Transverse colon (tissue), 4 donors: ENCODE data around the gene TRMT1. TPM values are rescaled to one million over a fixed set of nuclear protein-coding genes. Genes with fewer than 3 reads are reported as not detected.

ENCODE experiments used
- DNase-seq: peaks from one replicate; pipeline ENCODE4 v3.0.0-alpha.2; 2019
- H3K27ac ChIP-seq, 4 donors: fragments of 200-600 bp; sonication (generic); 2 replicates each; pipeline ENCODE4 v1.5.1; 2016 to 2018; ENCODE audit warnings: inconsistent platforms in 4 of 4
- H3K27me3 ChIP-seq: fragments of 200-600 bp; sonication (generic); 2 replicates; pipeline ENCODE4 v1.5.1; 2017; ENCODE audit warnings: inconsistent platforms
- H3K36me3 ChIP-seq, 4 donors: fragments of 200-600 bp; sonication (generic); 2 replicates each; pipeline ENCODE4 v1.5.1; 2017 to 2019; ENCODE audit warnings: inconsistent platforms in 4 of 4
- H3K4me1 ChIP-seq, 4 donors: fragments of 200-600 bp; sonication (generic); 2 replicates each; pipeline ENCODE4 v1.5.1; 2017 to 2020; ENCODE audit warnings: inconsistent platforms in 4 of 4
- H3K4me3 ChIP-seq, 4 donors: fragments of 200-600 bp; sonication (generic); 1 replicate in 1 of 4; 2 replicates in 3 of 4; pipeline versions ENCODE4 v1.5.1 to v1.6.1; 2017 to 2019; ENCODE audit warnings: inconsistent platforms in 4 of 4
- H3K9me3 ChIP-seq, 2 donors: fragments of 200-600 bp; sonication (generic); 2 replicates each; pipeline ENCODE4 v1.5.1; 2017 to 2019; ENCODE audit warnings: inconsistent platforms in 2 of 2
- CTCF ChIP-seq, 5 experiments: fragments of 200-600 bp in 3 of 5; fragments of 450-650 bp in 2 of 5; sonication (generic) in 3 of 5; IDR thresholded peaks; 1 replicate in 2 of 5; 2 replicates in 3 of 5; pipeline ENCODE4 v1.5.1; 2016 to 2017; ENCODE audit warnings: antibody characterized with exemption in 5 of 5, inconsistent platforms in 3 of 5, mild to moderate bottlenecking in 2 of 5, moderate library complexity in 1 of 5
- EP300 ChIP-seq: sonication (generic); formaldehyde crosslinking; IDR thresholded peaks from one replicate; pipeline ENCODE4 v1.6.1; 2017; ENCODE audit warnings: antibody characterized with exemption, low read depth
- POLR2A ChIP-seq: fragments of 450-650 bp; IDR thresholded peaks from one replicate; pipeline ENCODE4 v1.6.1; 2016; ENCODE audit warnings: antibody characterized with exemption, mild to moderate bottlenecking, moderate library complexity
- POLR2AphosphoS5 ChIP-seq, 3 donors: sonication (generic); formaldehyde crosslinking; IDR thresholded peaks; one replicate each; pipeline ENCODE4 v1.6.1; 2016; ENCODE audit warnings: antibody characterized with exemption in 3 of 3
- whole genome bisulfite sequencing, 2 donors: methylation state at CpG; one replicate each; pipeline ENCODE4 v1.1.5; 2018; ENCODE audit warnings: low coverage in 1 of 2; 5-methylcytosine and 5-hydroxymethylcytosine counted together
- in situ Hi-C, 4 donors: fragments of 200-750 bp; cut with MboI; loops; one replicate each; pipeline versions ENCODE4 v1.15.0 to v1.15.1; 2017; ENCODE audit warnings: low sequenced_read_pairs in 3 of 4, low pct_ligation_motif_present in 1 of 4, low pct_unique_long_range_greater_than_20kb in 1 of 4
- intact Hi-C: fragments of 100-400 bp; cut with DNase I; formaldehyde crosslinking; loops from one replicate; pipeline ENCODE4 v1.15.1; 2023; ENCODE audit warnings: low total_unique reads
- total RNA-seq, 4 donors: library from RNA; depleted of rRNA; stranded (reverse); fragments of >200 nt; gene quantifications; one replicate each; pipeline ENCODE4 v1.1.0, GENCODE V29; 2016

TRMT1 gene
- total RNA-seq, 4 donors from 2014 or later, result 26.6 to 199 (median 60.7) TPM

DNA sequence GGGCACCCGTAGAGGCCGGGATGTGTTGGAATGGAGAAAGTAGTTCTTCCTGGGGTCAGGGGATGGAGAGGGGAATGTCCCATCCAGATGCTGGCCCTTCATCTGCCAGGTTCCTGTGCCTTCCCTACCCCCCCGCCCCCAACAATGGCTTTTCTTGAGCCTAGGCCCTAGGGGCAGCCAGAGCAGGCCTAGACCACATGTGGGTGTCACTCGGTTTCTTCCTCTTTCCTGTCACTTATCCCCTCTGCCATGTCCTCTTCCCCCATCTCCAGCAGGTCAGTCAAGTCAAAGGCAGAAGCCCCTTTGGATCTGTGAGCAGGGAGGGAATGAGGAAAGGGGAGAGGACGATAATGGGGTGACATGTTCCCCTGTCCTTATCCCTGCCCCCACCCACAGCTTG lies 50.3 kb downstream of the TRMT1 start:
- WGBS, 2 donors, result 74% methylated on average over 5 of the region's 5 CpGs; no CpG with 5 or more reads in 1 of the 2 donors

GRCh38 chr19:13064092-13064489 lies 52.4 kb downstream of the TRMT1 start:
- WGBS, 2 donors, result 84% methylated on average over 5 of the region's 6 CpGs; no CpG with 5 or more reads in 1 of the 2 donors

More for the DNA sequence above, 50.3 kb downstream of the TRMT1 start:
- no peaks in the 10 kb centered on the region for H3K9me3 ChIP-seq
- TF ChIP-seq CTCF (IDR thresholded peaks at IDR 0.05) (no peak), POLR2AphosphoS5 (IDR thresholded peaks at IDR 0.05) (no peak), POLR2A (no peak)
- peak overlapping the region in 3 of 4 donors; percentile 18 to 72 (median 38) for H3K27ac ChIP-seq
- intact Hi-C loops (loop anchor here (10.0 kb wide), 1 partner anchor 51 kb away; no protein-coding TSS in a partner anchor), in situ Hi-C loops (no loop called here)
- H3K27me3 ChIP-seq, result no peaks in the 10 kb centered on the region
- peaks cover 39 to 85% (median 61%) of the 10 kb centered on the region in 4 donors for H3K4me1 ChIP-seq
- no peak overlapping the region for H3K4me3 ChIP-seq
- no peaks in the 10 kb centered on the region for H3K36me3 ChIP-seq
- DNase-seq, result no peak

DNA sequence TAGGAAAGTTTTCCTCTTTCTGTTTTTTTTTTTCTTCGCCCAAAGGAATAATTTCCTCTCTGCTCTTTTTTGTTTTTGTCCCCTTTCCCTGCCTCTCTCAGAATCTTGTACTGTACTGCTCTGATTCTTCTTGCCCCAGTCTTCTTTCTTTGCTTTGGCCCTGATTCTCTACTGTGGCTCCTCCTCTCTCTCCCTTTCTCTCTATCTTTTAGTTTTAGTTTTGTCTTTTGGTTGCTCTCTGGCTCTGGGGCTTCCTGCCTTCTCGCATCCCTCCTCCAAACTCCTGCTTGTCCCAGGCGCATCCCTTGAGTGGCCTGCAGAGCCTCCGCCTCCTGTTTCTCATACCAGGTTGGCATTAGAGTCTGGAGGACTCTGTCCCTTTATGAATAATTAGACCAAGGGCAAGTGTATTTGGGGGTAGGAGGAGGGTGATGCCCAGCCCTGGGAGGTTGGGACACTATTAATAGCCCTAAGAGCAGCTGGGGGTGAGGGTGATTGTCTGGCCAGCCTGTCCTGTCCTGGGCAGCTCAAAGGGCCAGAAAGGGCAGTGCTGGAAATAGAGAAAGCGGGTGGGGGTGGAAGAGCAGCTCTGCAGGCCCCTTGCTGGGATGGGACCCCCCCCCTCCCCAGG lies 53.0 kb downstream of the TRMT1 start:
- peak overlapping the region; percentile 26 to 72 (median 63) for H3K27ac ChIP-seq
- intact Hi-C loops (loop anchor here (10.0 kb wide), 1 partner anchor 49 kb away; no protein-coding TSS in a partner anchor), in situ Hi-C loops (no loop called here)
- 50 to 73% methylated on average over 1 to 5 of the region's 5 CpGs for WGBS, 2 donors
- peaks cover 50 to 93% (median 62%) of the 10 kb centered on the region in 4 donors for H3K4me1 ChIP-seq
- no peak overlapping the region for H3K4me3 ChIP-seq
- TF ChIP-seq POLR2AphosphoS5 (IDR thresholded peaks at IDR 0.05), result no peak
- TF ChIP-seq CTCF (IDR thresholded peaks at IDR 0.05), result no peak
- no peak for TF ChIP-seq POLR2A
- no peak for TF ChIP-seq EP300
- H3K36me3 ChIP-seq, result no peaks in the 10 kb centered on the region
- no peak for DNase-seq
- H3K27me3 ChIP-seq, result no peaks in the 10 kb centered on the region
- H3K9me3 ChIP-seq, result no peaks in the 10 kb centered on the region

More at GRCh38 chr19:13064092-13064489, 52.4 kb downstream of the TRMT1 start:
- H3K27me3 ChIP-seq, result no peaks in the 10 kb centered on the region
- no peaks in the 10 kb centered on the region for H3K9me3 ChIP-seq
- in situ Hi-C loops (no loop called here), intact Hi-C loops (loop anchor here (10.0 kb wide), 1 partner anchor 49 kb away; no protein-coding TSS in a partner anchor)
- TF ChIP-seq EP300 (no peak), POLR2A (no peak), CTCF (IDR thresholded peaks at IDR 0.05) (no peak), POLR2AphosphoS5 (IDR thresholded peaks at IDR 0.05) (no peak)
- no peak for DNase-seq
- H3K36me3 ChIP-seq, result no peaks in the 10 kb centered on the region
- H3K4me3 ChIP-seq, result no peak overlapping the region
- peak overlapping the region; percentile 26 to 72 (median 63) for H3K27ac ChIP-seq
- peaks cover 50 to 93% (median 67%) of the 10 kb centered on the region in 4 donors for H3K4me1 ChIP-seq

GRCh38 chr19:13062317-13062716 lies 54.2 kb downstream of the TRMT1 start:
- Histone ChIP-seq H3K9me3 (no peaks in the 10 kb centered on the region), H3K27me3 (no peaks in the 10 kb centered on the region), H3K27ac (peak overlapping the region in 1 of 4 donors; percentile 63), H3K4me3 (no peak overlapping the region), H3K36me3 (no peaks in the 10 kb centered on the region), H3K4me1 (peaks cover 51 to 93% (median 60%) of the 10 kb centered on the region in 4 donors)
- no peak for DNase-seq
- intact Hi-C loops (loop anchor here (10.0 kb wide), 1 partner anchor 48 kb away; no protein-coding TSS in a partner anchor), in situ Hi-C loops (no loop called here)
- TF ChIP-seq EP300 (no peak), POLR2AphosphoS5 (IDR thresholded peaks at IDR 0.05) (no peak), POLR2A (no peak), CTCF (IDR thresholded peaks at IDR 0.05) (no peak)
